H9 (cell line): Measurements from ENCODE around the gene NKX1-2. TPM values are rescaled to one million over a fixed set of nuclear protein-coding genes. Genes with fewer than 3 reads are reported as not detected.

ENCODE experiments used
- DNase-seq: peaks from one replicate; pipeline ENCODE4 v3.0.0-alpha.2; 2017
- H2AFZ ChIP-seq: one replicate; pipeline ENCODE4 v1.6.1; 2013; ENCODE audit warnings: mild to moderate bottlenecking, low read length, control low read depth, moderate library complexity
- H2AK5ac ChIP-seq: 2 replicates; pipeline ENCODE4 v1.6.1; 2013; ENCODE audit warnings: low read length, control low read depth, mixed read lengths; ENCODE audit not compliant: insufficient read length
- H2BK120ac ChIP-seq: one replicate; pipeline ENCODE4 v1.6.1; 2013; ENCODE audit warnings: low read depth, mild to moderate bottlenecking, low read length, control low read depth, inconsistent platforms; ENCODE audit not compliant: poor library complexity, severe bottlenecking
- H2BK12ac ChIP-seq: 2 replicates; pipeline ENCODE4 v1.6.1; 2013; ENCODE audit warnings: low read length, control low read depth, mixed read lengths, low read depth; ENCODE audit not compliant: insufficient read length
- H2BK15ac ChIP-seq: 2 replicates; pipeline ENCODE4 v1.6.1; 2013; ENCODE audit warnings: low read depth, low read length, control low read depth
- H2BK20ac ChIP-seq: one replicate; pipeline ENCODE4 v1.6.1; 2013; ENCODE audit warnings: low read depth, mild to moderate bottlenecking, low read length, control low read depth, inconsistent platforms; ENCODE audit not compliant: poor library complexity, severe bottlenecking
- H2BK5ac ChIP-seq: 2 replicates; pipeline ENCODE4 v1.6.1; 2013; ENCODE audit warnings: low read length, control low read depth, mixed read lengths; ENCODE audit not compliant: insufficient read length
- H3K14ac ChIP-seq: 2 replicates; pipeline ENCODE4 v1.6.1; 2013; ENCODE audit warnings: low read length, control low read depth; ENCODE audit not compliant: insufficient read depth
- H3K18ac ChIP-seq: 2 replicates; pipeline ENCODE4 v1.6.1; 2013; ENCODE audit warnings: low read depth, mild to moderate bottlenecking, mixed read lengths, low read length, control low read depth; ENCODE audit not compliant: insufficient read length
- H3K23ac ChIP-seq: 2 replicates; pipeline ENCODE4 v1.6.1; 2013; ENCODE audit warnings: low read length, control low read depth, mixed read lengths, low read depth; ENCODE audit not compliant: insufficient read length
- H3K23me2 ChIP-seq: 2 replicates; pipeline ENCODE4 v1.6.1; 2013; ENCODE audit warnings: low read depth, mild to moderate bottlenecking, mixed read lengths, low read length, control low read depth; ENCODE audit not compliant: insufficient read length, poor library complexity, severe bottlenecking
- H3K27ac ChIP-seq: 2 replicates; pipeline ENCODE4 v1.5.1; 2013; ENCODE audit warnings: low read length, control low read depth, mixed read lengths, low read depth; ENCODE audit not compliant: insufficient read length
- H3K27me3 ChIP-seq: 2 replicates; pipeline ENCODE4 v1.6.1; 2013; ENCODE audit warnings: low read length, control low read depth, inconsistent platforms; ENCODE audit not compliant: insufficient read depth
- H3K4ac ChIP-seq: 2 replicates; pipeline ENCODE4 v1.6.1; 2013; ENCODE audit warnings: low read depth, mild to moderate bottlenecking, control low read depth, inconsistent platforms, low read length, moderate library complexity
- H3K4me1 ChIP-seq: 2 replicates; pipeline ENCODE4 v1.6.1; 2013; ENCODE audit warnings: low read length, control low read depth, inconsistent platforms; ENCODE audit not compliant: insufficient read depth
- H3K4me2 ChIP-seq: 2 replicates; pipeline ENCODE4 v1.6.1; 2013; ENCODE audit warnings: low read length, control low read depth, mixed read lengths; ENCODE audit not compliant: insufficient read length, insufficient read depth
- H3K56ac ChIP-seq: 2 replicates; pipeline ENCODE4 v1.6.1; 2013; ENCODE audit warnings: low read depth, mild to moderate bottlenecking, mixed read lengths, low read length, control low read depth; ENCODE audit not compliant: insufficient read length
- H3K79me1 ChIP-seq: 2 replicates; pipeline ENCODE4 v1.6.1; 2013; ENCODE audit warnings: low read depth, mild to moderate bottlenecking, moderate library complexity, low read length, control low read depth, inconsistent platforms; ENCODE audit not compliant: insufficient read depth, poor library complexity, severe bottlenecking
- H3K79me2 ChIP-seq: 2 replicates; pipeline ENCODE4 v1.6.1; 2013; ENCODE audit warnings: low read length, control low read depth, inconsistent platforms; ENCODE audit not compliant: insufficient read depth
- H3K9ac ChIP-seq: 2 replicates; pipeline ENCODE4 v1.6.1; 2013; ENCODE audit warnings: low read length, control low read depth, mixed read lengths; ENCODE audit not compliant: insufficient read length; ENCODE audit errors: extremely low read depth
- H3K9me3 ChIP-seq: one replicate; pipeline ENCODE4 v1.6.1; 2013; ENCODE audit warnings: low read depth, low read length, inconsistent platforms; ENCODE audit not compliant: control insufficient read depth
- H3T11ph ChIP-seq: one replicate; pipeline ENCODE4 v1.6.1; 2013; ENCODE audit warnings: mild to moderate bottlenecking, low read length, control low read depth, inconsistent platforms
- H4K20me1 ChIP-seq: one replicate; pipeline ENCODE4 v1.6.1; 2013; ENCODE audit not compliant: control insufficient read depth, insufficient read length, insufficient read depth
- H4K5ac ChIP-seq: 2 replicates; pipeline ENCODE4 v1.6.1; 2013; ENCODE audit warnings: low read depth, mild to moderate bottlenecking, mixed read lengths, low read length, control low read depth; ENCODE audit not compliant: insufficient read length
- H4K8ac ChIP-seq: replicated peaks from 2 replicates; pipeline ENCODE4 v1.6.1; 2013; ENCODE audit warnings: low read length, control low read depth, mixed read lengths, low read depth; ENCODE audit not compliant: insufficient read length
- H4K91ac ChIP-seq: 2 replicates; pipeline ENCODE4 v1.6.1; 2013; ENCODE audit warnings: low read depth, mild to moderate bottlenecking, moderate library complexity, mixed read lengths, low read length, control low read depth; ENCODE audit not compliant: insufficient read length
- H3K27ac Mint-ChIP-seq, 3 experiments: 2 replicates in 2 of 3; 3 replicates in 1 of 3; pipeline ENCODE4 v1.8.0; 2020 to 2021; ENCODE audit warnings: mixed read lengths in 3 of 3, mild to moderate bottlenecking in 1 of 3, moderate library complexity in 1 of 3
- H3K27me3 Mint-ChIP-seq: 2 replicates; pipeline ENCODE4 v1.8.0; 2021; ENCODE audit warnings: low read depth, mild to moderate bottlenecking, moderate library complexity, mixed read lengths
- H3K36me3 Mint-ChIP-seq, 3 experiments: 2 replicates in 2 of 3; 3 replicates in 1 of 3; pipeline ENCODE4 v1.8.0; 2020 to 2021; ENCODE audit warnings: low read depth in 3 of 3, mixed read lengths in 3 of 3; ENCODE audit not compliant: insufficient read depth in 1 of 3
- H3K4me1 Mint-ChIP-seq, 2 experiments: 2 replicates each; pipeline ENCODE4 v1.8.0; 2020; ENCODE audit warnings: mixed read lengths in 2 of 2
- H3K4me3 Mint-ChIP-seq, 2 experiments: 2 replicates in 1 of 2; 3 replicates in 1 of 2; pipeline ENCODE4 v1.8.0; 2020 to 2021; ENCODE audit warnings: mild to moderate bottlenecking in 2 of 2, mixed read lengths in 2 of 2, moderate library complexity in 1 of 2
- H3K9me3 Mint-ChIP-seq, 2 experiments: 2 replicates in 1 of 2; 3 replicates in 1 of 2; pipeline ENCODE4 v1.8.0; 2020; ENCODE audit warnings: mild to moderate bottlenecking in 2 of 2, mixed read lengths in 2 of 2, moderate library complexity in 1 of 2
- CTCF ChIP-seq: fragments of 200-600 bp; sonication (generic); conservative IDR thresholded peaks from 3 replicates; pipeline ENCODE4 v1.8.0; 2021; ENCODE audit warnings: antibody characterized with exemption, mild to moderate bottlenecking
- WGBS: extraction: QIAGEN DNeasy Blood & Tissue Kit; methylation state at CpG from one replicate; pipeline ENCODE4 v1.1.7; 2013; ENCODE audit warnings: missing lambda C conversion rate, low lambda C conversion rate, mixed read lengths; ENCODE audit not compliant: insufficient read length; ENCODE audit errors: extremely low coverage; 5-methylcytosine and 5-hydroxymethylcytosine counted together
- total RNA-seq: library from RNA; stranded (reverse); gene quantifications from 2 replicates; pipeline ENCODE4 v1.2.1, GENCODE V29; 2021

The NKX1-2 gene
- total RNA-seq, 1 experiment from 2014 or later = 15.3 TPM

- DNase-seq = peak; percentile 54
Observed at GRCh38 chr10:124447751-124448466, 1.9 kb downstream of the NKX1-2 start.

More at GRCh38 chr10:124447751-124448466, 1.9 kb downstream of the NKX1-2 start:
- Histone ChIP-seq H3K4ac (no peak overlapping the region), H3K79me2 (no peaks in the 10 kb centered on the region), H2AK5ac (no peak overlapping the region), H3T11ph (no peak overlapping the region), H2BK5ac (no peak overlapping the region), H4K8ac (no peak overlapping the region), H4K91ac (no peak overlapping the region), H3K79me1 (no peaks in the 10 kb centered on the region), H3K9ac (no peak overlapping the region), H3K27ac (no peak overlapping the region), H2BK15ac (no peak overlapping the region), H2AFZ (no peak overlapping the region), H3K23me2 (peaks cover 23% of the 10 kb centered on the region), H2BK120ac (no peak overlapping the region), H2BK20ac (no peak overlapping the region), H3K18ac (no peak overlapping the region), H3K23ac (no peak overlapping the region), H3K56ac (no peak overlapping the region), H4K20me1 (no peaks in the 10 kb centered on the region), H3K14ac (no peak overlapping the region; the same call in 1 of the 2 replicates), H4K5ac (no peak overlapping the region), H3K4me2 (peak overlapping the region; percentile 72), H3K4me1 (peaks cover 6% of the 10 kb centered on the region; the same call in 1 of the 2 replicates), H3K9me3 (no peaks in the 10 kb centered on the region), H2BK12ac (no peak overlapping the region), H3K27me3 (peaks cover 15% of the 10 kb centered on the region; the same call in 1 of the 2 replicates)
- Mint-ChIP-seq H3K4me1 (peaks cover 37 to 44% of the 10 kb centered on the region in 2 experiments), H3K27ac (no peak overlapping the region), H3K36me3 (peaks cover 0 to 9% (median 0%) of the 10 kb centered on the region in 3 experiments; a peak in 3 of 7 replicates), H3K27me3 (peaks cover 75% of the 10 kb centered on the region), H3K9me3 (no peaks in the 10 kb centered on the region; a peak in 2 of 5 replicates), H3K4me3 (peak overlapping the region; percentile 73 to 91)
- TF ChIP-seq CTCF = no peak
- no CpG with 5 or more reads among the region's 60 CpGs for WGBS
